HepG2 (cell line): ENCODE measurements around the gene PVR. TPM values are rescaled to one million over a fixed set of nuclear protein-coding genes. Genes with fewer than 3 reads are reported as not detected.

Experiments used
- CC2D1A ChIP-seq: sonication (generic); formaldehyde crosslinking; IDR thresholded peaks from 2 replicates; pipeline ENCODE4 v1.8.1; 2023; ENCODE audit warnings: mild to moderate bottlenecking, missing genetic modification reagents
- FLYWCH1 ChIP-seq: sonication (generic); formaldehyde crosslinking; IDR thresholded peaks from 2 replicates; pipeline ENCODE4 v1.8.1; 2023; ENCODE audit warnings: mild to moderate bottlenecking, missing genetic modification reagents
- NCOA1 ChIP-seq: sonication (generic); formaldehyde crosslinking; IDR thresholded peaks from 2 replicates; pipeline ENCODE4 v1.9.0; 2021; ENCODE audit warnings: missing genetic modification reagents
- NFE2 ChIP-seq: sonication (generic); formaldehyde crosslinking; IDR thresholded peaks from 2 replicates; pipeline ENCODE4 v1.4.0; 2020; ENCODE audit warnings: missing genetic modification reagents
- SNAI1 ChIP-seq: sonication (generic); formaldehyde crosslinking; IDR thresholded peaks from 2 replicates; pipeline ENCODE4 v1.5.0; 2020; ENCODE audit warnings: mild to moderate bottlenecking, missing genetic modification reagents, borderline replicate concordance
- YEATS2 ChIP-seq: sonication (generic); formaldehyde crosslinking; IDR thresholded peaks from 2 replicates; pipeline ENCODE4 v1.4.0; 2020; ENCODE audit warnings: missing genetic modification reagents, borderline replicate concordance
- ZBTB7B ChIP-seq: sonication (generic); formaldehyde crosslinking; IDR thresholded peaks from 2 replicates; pipeline ENCODE4 v1.4.0; 2020; ENCODE audit warnings: missing genetic modification reagents
- ZNF180 ChIP-seq: sonication (generic); formaldehyde crosslinking; IDR thresholded peaks from 2 replicates; pipeline ENCODE4 v1.4.0; 2020; ENCODE audit warnings: low read depth, missing genetic modification reagents, borderline replicate concordance
- ZNF235 ChIP-seq: sonication (generic); formaldehyde crosslinking; IDR thresholded peaks from 2 replicates; pipeline ENCODE4 v1.8.1; 2023; ENCODE audit warnings: mild to moderate bottlenecking, missing genetic modification reagents, borderline replicate concordance
- polyA plus RNA-seq, 8 experiments: library from polyadenylated mRNA; depleted of rRNA in 3 of 8; stranded (reverse) in 7 of 8; unstranded in 1 of 8; fragments of >200 nt; fragmentation: Illumina TruSeq in 4 of 8; extraction: Trizol in 4 of 8; gene quantifications; 2 replicates each; pipeline versions ENCODE4 v1.2.1 to v1.2.3, GENCODE V29; 2011 to 2016; ENCODE audit warnings: low read depth in 4 of 8, missing spikeins in 1 of 8, mixed read lengths in 1 of 8; ENCODE audit not compliant: insufficient read depth in 1 of 8
- total RNA-seq, 5 experiments: library from RNA; depleted of rRNA; stranded (reverse); fragments of >200 nt; fragmentation: Illumina TruSeq; extraction: Trizol; gene quantifications; 2 replicates each; pipeline ENCODE4 v1.2.3, GENCODE V29; 2016; ENCODE audit warnings: low read depth in 1 of 5
- TF ChIP-seq, protein P1 (sequence below): sonication (generic); formaldehyde crosslinking; IDR thresholded peaks from 2 replicates; pipeline ENCODE4 v1.4.0; 2020; ENCODE audit warnings: missing genetic modification reagents, borderline replicate concordance
- TF ChIP-seq, protein P2 (sequence below), 2 experiments: fragments of 450-650 bp in 1 of 2; sonication (generic) in 1 of 2; formaldehyde crosslinking in 1 of 2; IDR thresholded peaks; 2 replicates each; pipeline versions ENCODE4 v1.6.1 to v1.8.0; 2016 to 2022; ENCODE audit warnings: antibody characterized with exemption in 1 of 2, mild to moderate bottlenecking in 1 of 2, missing genetic modification reagents in 1 of 2
- TF ChIP-seq, protein P3 (sequence below): sonication (generic); formaldehyde crosslinking; IDR thresholded peaks from 2 replicates; pipeline ENCODE4 v1.4.0; 2020; ENCODE audit warnings: mild to moderate bottlenecking, missing genetic modification reagents

PVR gene
- total and polyA plus RNA-seq, 2 of the 13 experiments (the other 11 are each of a cell fraction or from before 2014, with no cell fraction given): 43.4 to 46.6 TPM

DNA sequence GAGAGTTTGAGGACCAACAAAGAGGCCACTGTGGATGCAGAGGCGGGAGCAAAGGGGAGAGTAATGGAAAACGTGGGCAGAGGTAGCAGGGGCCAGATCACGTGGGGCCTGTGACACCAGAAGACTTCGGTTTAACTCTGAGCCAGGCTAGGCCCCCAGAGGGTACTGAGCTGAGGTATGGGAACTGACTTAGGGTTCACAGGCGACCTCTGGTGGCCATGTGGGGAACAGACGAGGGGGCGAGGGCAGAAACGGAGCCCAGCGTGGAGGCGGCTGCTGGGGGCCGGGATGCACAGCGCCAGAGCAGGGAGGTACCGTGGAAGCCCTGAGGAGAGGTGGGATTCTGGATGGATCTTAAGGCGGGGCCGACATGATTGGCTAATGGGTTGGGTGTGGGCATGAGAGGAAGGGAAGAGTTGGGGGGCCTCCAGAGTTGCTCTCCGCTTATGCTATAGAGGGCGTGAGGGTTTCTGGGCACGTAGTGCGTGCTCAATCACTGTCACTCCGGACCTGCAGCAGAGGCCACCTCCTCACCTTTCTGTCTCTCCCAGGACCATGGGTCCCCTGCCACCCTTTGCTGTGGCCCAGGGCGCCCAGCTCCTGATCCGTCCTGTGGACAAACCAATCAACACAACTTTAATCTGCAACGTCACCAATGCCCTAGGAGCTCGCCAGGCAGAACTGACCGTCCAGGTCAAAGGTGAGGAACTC is 13.7 kb downstream of the PVR start (continued):
- TF ChIP-seq SNAI1 (CRISPR knock-in tag) (no peak), NCOA1 (CRISPR knock-in tag) (no peak), ZNF180 (no peak), ZBTB7B (CRISPR knock-in tag) (no peak), CC2D1A (CRISPR knock-in tag) (no peak), NFE2 (CRISPR knock-in tag) (no peak), YEATS2 (CRISPR knock-in tag) (no peak), ZNF235 (CRISPR knock-in tag) (no peak), FLYWCH1 (no peak)
- TF ChIP-seq, protein P1, sequence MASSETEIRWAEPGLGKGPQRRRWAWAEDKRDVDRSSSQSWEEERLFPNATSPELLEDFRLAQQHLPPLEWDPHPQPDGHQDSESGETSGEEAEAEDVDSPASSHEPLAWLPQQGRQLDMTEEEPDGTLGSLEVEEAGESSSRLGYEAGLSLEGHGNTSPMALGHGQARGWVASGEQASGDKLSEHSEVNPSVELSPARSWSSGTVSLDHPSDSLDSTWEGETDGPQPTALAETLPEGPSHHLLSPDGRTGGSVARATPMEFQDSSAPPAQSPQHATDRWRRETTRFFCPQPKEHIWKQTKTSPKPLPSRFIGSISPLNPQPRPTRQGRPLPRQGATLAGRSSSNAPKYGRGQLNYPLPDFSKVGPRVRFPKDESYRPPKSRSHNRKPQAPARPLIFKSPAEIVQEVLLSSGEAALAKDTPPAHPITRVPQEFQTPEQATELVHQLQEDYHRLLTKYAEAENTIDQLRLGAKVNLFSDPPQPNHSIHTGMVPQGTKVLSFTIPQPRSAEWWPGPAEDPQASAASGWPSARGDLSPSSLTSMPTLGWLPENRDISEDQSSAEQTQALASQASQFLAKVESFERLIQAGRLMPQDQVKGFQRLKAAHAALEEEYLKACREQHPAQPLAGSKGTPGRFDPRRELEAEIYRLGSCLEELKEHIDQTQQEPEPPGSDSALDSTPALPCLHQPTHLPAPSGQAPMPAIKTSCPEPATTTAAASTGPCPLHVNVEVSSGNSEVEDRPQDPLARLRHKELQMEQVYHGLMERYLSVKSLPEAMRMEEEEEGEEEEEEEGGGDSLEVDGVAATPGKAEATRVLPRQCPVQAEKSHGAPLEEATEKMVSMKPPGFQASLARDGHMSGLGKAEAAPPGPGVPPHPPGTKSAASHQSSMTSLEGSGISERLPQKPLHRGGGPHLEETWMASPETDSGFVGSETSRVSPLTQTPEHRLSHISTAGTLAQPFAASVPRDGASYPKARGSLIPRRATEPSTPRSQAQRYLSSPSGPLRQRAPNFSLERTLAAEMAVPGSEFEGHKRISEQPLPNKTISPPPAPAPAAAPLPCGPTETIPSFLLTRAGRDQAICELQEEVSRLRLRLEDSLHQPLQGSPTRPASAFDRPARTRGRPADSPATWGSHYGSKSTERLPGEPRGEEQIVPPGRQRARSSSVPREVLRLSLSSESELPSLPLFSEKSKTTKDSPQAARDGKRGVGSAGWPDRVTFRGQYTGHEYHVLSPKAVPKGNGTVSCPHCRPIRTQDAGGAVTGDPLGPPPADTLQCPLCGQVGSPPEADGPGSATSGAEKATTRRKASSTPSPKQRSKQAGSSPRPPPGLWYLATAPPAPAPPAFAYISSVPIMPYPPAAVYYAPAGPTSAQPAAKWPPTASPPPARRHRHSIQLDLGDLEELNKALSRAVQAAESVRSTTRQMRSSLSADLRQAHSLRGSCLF (CRISPR knock-in tag): no peak
- TF ChIP-seq, protein P2, sequence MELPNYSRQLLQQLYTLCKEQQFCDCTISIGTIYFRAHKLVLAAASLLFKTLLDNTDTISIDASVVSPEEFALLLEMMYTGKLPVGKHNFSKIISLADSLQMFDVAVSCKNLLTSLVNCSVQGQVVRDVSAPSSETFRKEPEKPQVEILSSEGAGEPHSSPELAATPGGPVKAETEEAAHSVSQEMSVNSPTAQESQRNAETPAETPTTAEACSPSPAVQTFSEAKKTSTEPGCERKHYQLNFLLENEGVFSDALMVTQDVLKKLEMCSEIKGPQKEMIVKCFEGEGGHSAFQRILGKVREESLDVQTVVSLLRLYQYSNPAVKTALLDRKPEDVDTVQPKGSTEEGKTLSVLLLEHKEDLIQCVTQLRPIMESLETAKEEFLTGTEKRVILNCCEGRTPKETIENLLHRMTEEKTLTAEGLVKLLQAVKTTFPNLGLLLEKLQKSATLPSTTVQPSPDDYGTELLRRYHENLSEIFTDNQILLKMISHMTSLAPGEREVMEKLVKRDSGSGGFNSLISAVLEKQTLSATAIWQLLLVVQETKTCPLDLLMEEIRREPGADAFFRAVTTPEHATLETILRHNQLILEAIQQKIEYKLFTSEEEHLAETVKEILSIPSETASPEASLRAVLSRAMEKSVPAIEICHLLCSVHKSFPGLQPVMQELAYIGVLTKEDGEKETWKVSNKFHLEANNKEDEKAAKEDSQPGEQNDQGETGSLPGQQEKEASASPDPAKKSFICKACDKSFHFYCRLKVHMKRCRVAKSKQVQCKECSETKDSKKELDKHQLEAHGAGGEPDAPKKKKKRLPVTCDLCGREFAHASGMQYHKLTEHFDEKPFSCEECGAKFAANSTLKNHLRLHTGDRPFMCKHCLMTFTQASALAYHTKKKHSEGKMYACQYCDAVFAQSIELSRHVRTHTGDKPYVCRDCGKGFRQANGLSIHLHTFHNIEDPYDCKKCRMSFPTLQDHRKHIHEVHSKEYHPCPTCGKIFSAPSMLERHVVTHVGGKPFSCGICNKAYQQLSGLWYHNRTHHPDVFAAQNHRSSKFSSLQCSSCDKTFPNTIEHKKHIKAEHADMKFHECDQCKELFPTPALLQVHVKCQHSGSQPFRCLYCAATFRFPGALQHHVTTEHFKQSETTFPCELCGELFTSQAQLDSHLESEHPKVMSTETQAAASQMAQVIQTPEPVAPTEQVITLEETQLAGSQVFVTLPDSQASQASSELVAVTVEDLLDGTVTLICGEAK (IDR thresholded peaks at IDR 0.05): no peak
- TF ChIP-seq, protein P2 (CRISPR knock-in tag; IDR thresholded peaks at IDR 0.05): no peak
- TF ChIP-seq, protein P3, sequence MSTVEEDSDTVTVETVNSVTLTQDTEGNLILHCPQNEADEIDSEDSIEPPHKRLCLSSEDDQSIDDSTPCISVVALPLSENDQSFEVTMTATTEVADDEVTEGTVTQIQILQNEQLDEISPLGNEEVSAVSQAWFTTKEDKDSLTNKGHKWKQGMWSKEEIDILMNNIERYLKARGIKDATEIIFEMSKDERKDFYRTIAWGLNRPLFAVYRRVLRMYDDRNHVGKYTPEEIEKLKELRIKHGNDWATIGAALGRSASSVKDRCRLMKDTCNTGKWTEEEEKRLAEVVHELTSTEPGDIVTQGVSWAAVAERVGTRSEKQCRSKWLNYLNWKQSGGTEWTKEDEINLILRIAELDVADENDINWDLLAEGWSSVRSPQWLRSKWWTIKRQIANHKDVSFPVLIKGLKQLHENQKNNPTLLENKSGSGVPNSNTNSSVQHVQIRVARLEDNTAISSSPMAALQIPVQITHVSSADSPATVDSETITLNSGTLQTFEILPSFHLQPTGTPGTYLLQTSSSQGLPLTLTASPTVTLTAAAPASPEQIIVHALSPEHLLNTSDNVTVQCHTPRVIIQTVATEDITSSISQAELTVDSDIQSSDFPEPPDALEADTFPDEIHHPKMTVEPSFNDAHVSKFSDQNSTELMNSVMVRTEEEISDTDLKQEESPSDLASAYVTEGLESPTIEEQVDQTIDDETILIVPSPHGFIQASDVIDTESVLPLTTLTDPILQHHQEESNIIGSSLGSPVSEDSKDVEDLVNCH: no peak
